MM.1S (cell line): Measurements from ENCODE around the gene LILRB1.

Experiments used
- DNase-seq: peaks from one replicate; pipeline ENCODE4 v3.0.0-alpha.2; 2015
- H2AFZ ChIP-seq: fragments of 300-600 bp; sonication (generic); 2 replicates; pipeline ENCODE4 v1.6.0; 2016; ENCODE audit warnings: antibody characterized with exemption, low read length
- H3F3A ChIP-seq: fragments of 300-600 bp; sonication (generic); 2 replicates; pipeline ENCODE4 v1.6.1; 2016; ENCODE audit warnings: mild to moderate bottlenecking, antibody characterized with exemption, low read length, moderate library complexity, mixed read lengths; ENCODE audit not compliant: insufficient read depth
- H3K27ac ChIP-seq: fragments of 300-600 bp; sonication (generic); 2 replicates; pipeline ENCODE4 v1.5.1; 2016; ENCODE audit warnings: mild to moderate bottlenecking, low read length
- H3K27me3 ChIP-seq: fragments of 300-600 bp; sonication (generic); replicated peaks from 2 replicates; pipeline ENCODE4 v1.6.0; 2016; ENCODE audit warnings: low read length; ENCODE audit not compliant: insufficient read depth
- H3K36me3 ChIP-seq: fragments of 300-600 bp; sonication (generic); replicated peaks from 2 replicates; pipeline ENCODE4 v1.6.1; 2016; ENCODE audit warnings: mild to moderate bottlenecking, low read length, mixed read lengths; ENCODE audit not compliant: insufficient read depth
- H3K4me1 ChIP-seq: fragments of 300-600 bp; sonication (generic); 2 replicates; pipeline ENCODE4 v1.6.1; 2016; ENCODE audit warnings: low read length, mixed read lengths
- H3K4me2 ChIP-seq: fragments of 300-600 bp; sonication (generic); 2 replicates; pipeline ENCODE4 v1.6.0; 2016; ENCODE audit warnings: low read depth, low read length
- H3K4me3 ChIP-seq: fragments of 300-600 bp; sonication (generic); 2 replicates; pipeline ENCODE4 v1.5.1; 2016; ENCODE audit warnings: low read length, mixed read lengths
- H3K79me2 ChIP-seq: fragments of 300-600 bp; sonication (generic); 2 replicates; pipeline ENCODE4 v1.6.1; 2016; ENCODE audit warnings: mixed run types, low read length, mixed read lengths
- H3K9ac ChIP-seq: fragments of 300-600 bp; sonication (generic); 2 replicates; pipeline ENCODE4 v1.6.1; 2016; ENCODE audit warnings: low read length, mixed read lengths
- H3K9me2 ChIP-seq: fragments of 300-600 bp; sonication (generic); replicated peaks from 2 replicates; pipeline ENCODE4 v1.6.1; 2016; ENCODE audit warnings: mild to moderate bottlenecking, low read length, mixed read lengths; ENCODE audit not compliant: insufficient read depth
- H3K9me3 ChIP-seq: fragments of 300-600 bp; sonication (generic); replicated peaks from 2 replicates; pipeline ENCODE4 v1.6.1; 2016; ENCODE audit warnings: mild to moderate bottlenecking, low read length, mixed read lengths; ENCODE audit not compliant: insufficient read depth
- H4K20me1 ChIP-seq: fragments of 300-600 bp; sonication (generic); 2 replicates; pipeline ENCODE4 v1.6.1; 2016; ENCODE audit warnings: mild to moderate bottlenecking, low read length, moderate library complexity, mixed read lengths; ENCODE audit not compliant: insufficient read depth
- EZH2 ChIP-seq: fragments of 300-600 bp; sonication (generic); optimal IDR thresholded peaks from 2 replicates; pipeline ENCODE3; 2017; ENCODE audit warnings: low read depth, mild to moderate bottlenecking, antibody characterized with exemption, low read length, mixed read lengths
- EZH2phosphoT487 ChIP-seq: fragments of 300-600 bp; sonication (generic); IDR thresholded peaks from 2 replicates; pipeline ENCODE4 v1.6.1; 2018; ENCODE audit warnings: antibody characterized with exemption, low read length
- TF ChIP-seq, protein P1 (sequence below): fragments of 300-600 bp; sonication (generic); IDR thresholded peaks from 2 replicates; pipeline ENCODE4 v1.5.1; 2016; ENCODE audit warnings: antibody characterized with exemption, low read length, mixed read lengths

LILRB1 gene

DNA sequence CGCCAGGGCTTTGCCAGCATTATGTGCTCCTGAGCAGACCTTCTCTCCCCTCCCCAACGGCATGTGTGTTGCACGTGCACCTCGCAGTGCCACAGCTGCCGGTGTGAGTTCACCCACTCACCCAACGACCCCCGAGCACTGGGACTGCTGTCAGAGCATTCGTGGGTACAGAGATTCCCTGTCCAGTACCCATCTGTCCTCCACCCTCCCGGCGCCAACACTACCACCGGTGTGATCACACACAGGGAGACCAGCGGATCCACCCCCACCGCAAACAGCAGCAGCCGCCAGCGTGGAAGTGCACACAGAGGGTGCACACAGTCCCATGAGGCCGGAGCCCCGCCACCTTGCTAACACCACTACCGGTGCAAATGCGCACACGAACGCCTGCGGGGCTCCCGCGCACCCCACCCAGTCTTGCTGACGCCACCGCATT is 20.9 kb upstream of the LILRB1 start:
- TF ChIP-seq EZH2phosphoT487 (no peak), EZH2 (no peak)
- TF ChIP-seq, protein P1, sequence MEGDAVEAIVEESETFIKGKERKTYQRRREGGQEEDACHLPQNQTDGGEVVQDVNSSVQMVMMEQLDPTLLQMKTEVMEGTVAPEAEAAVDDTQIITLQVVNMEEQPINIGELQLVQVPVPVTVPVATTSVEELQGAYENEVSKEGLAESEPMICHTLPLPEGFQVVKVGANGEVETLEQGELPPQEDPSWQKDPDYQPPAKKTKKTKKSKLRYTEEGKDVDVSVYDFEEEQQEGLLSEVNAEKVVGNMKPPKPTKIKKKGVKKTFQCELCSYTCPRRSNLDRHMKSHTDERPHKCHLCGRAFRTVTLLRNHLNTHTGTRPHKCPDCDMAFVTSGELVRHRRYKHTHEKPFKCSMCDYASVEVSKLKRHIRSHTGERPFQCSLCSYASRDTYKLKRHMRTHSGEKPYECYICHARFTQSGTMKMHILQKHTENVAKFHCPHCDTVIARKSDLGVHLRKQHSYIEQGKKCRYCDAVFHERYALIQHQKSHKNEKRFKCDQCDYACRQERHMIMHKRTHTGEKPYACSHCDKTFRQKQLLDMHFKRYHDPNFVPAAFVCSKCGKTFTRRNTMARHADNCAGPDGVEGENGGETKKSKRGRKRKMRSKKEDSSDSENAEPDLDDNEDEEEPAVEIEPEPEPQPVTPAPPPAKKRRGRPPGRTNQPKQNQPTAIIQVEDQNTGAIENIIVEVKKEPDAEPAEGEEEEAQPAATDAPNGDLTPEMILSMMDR = no peak
- Histone ChIP-seq H3K9me3 (no peaks in the 10 kb centered on the region), H4K20me1 (no peaks in the 10 kb centered on the region)

GRCh38 chr19:54612428-54612827 is 17.9 kb upstream of the LILRB1 start:
- Histone ChIP-seq H3K9me2 (no peaks in the 10 kb centered on the region), H2AFZ (no peak overlapping the region), H3F3A (no peaks in the 10 kb centered on the region), H3K79me2 (no peaks in the 10 kb centered on the region), H3K27me3 (peaks cover 81% of the 10 kb centered on the region), H3K9ac (no peak overlapping the region), H3K9me3 (no peaks in the 10 kb centered on the region), H3K27ac (no peak overlapping the region), H4K20me1 (no peaks in the 10 kb centered on the region), H3K4me1 (no peaks in the 10 kb centered on the region), H3K36me3 (no peaks in the 10 kb centered on the region), H3K4me2 (no peak overlapping the region), H3K4me3 (no peak overlapping the region)
- TF ChIP-seq EZH2phosphoT487 = no peak
- TF ChIP-seq, protein P1 = no peak
- DNase-seq = no peak

More for the DNA sequence above, 20.9 kb upstream of the LILRB1 start:
- Histone ChIP-seq H3K9me2 (no peaks in the 10 kb centered on the region), H3K4me2 (no peak overlapping the region), H3F3A (no peaks in the 10 kb centered on the region), H3K79me2 (no peaks in the 10 kb centered on the region), H3K27me3 (peaks cover 81% of the 10 kb centered on the region), H3K4me3 (no peak overlapping the region), H3K4me1 (no peaks in the 10 kb centered on the region), H2AFZ (no peak overlapping the region), H3K9ac (no peak overlapping the region), H3K27ac (no peak overlapping the region), H3K36me3 (no peaks in the 10 kb centered on the region)
- no peak for DNase-seq

DNA sequence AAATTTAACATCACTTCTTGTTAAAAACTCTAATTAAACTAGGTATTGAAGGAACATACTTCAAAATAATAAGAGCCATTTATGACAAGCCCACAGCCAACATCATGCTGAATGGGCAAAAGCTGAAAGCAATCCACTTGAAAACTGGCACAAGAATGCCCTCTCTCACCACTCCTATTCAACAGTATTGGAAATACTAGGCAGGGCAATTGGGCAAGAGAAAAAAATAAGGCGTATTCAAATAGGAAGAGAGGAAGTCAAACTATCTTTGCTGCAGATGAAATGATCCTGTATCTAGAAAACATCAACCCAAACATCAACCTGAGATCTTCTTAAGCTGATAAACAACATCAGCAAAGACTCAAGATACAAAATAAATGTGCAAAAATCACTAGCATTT is 15.6 kb upstream of the LILRB1 start:
- H3K4me2 ChIP-seq = no peak overlapping the region
- H2AFZ ChIP-seq = no peak overlapping the region
- no peak overlapping the region for H3K4me3 ChIP-seq
- H3K9me2 ChIP-seq = no peaks in the 10 kb centered on the region
- H3K27ac ChIP-seq = no peak overlapping the region
- no peaks in the 10 kb centered on the region for H3K4me1 ChIP-seq
- no peaks in the 10 kb centered on the region for H3K36me3 ChIP-seq
- no peak for TF ChIP-seq EZH2phosphoT487
- TF ChIP-seq, protein P1 = no peak
- no peak for TF ChIP-seq EZH2
- H4K20me1 ChIP-seq = no peaks in the 10 kb centered on the region
- H3K27me3 ChIP-seq = peaks cover 78% of the 10 kb centered on the region
- H3K79me2 ChIP-seq = no peaks in the 10 kb centered on the region
- no peaks in the 10 kb centered on the region for H3K9me3 ChIP-seq
- no peak for DNase-seq
- no peak overlapping the region for H3K9ac ChIP-seq
- H3F3A ChIP-seq = no peaks in the 10 kb centered on the region

DNA sequence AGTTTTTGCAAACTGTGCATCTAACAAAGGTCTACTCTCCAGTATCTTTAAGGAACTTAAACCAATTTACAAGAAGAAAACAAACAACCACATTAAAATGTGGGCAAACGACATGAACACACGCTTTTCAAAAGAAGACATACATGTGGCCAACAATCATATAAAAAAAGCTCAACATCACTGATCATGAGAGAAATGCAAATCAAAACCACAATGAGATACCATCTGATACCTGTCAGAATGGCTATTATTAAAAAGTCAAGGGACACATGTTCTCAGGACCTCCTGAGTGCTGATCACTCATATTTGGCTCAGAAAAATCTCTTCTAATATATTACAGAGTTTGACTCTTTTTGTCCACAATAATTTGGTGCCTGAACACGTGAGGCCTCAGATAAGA is 14.2 kb upstream of the LILRB1 start:
- Histone ChIP-seq H3K79me2 (no peaks in the 10 kb centered on the region), H3K4me1 (no peaks in the 10 kb centered on the region), H4K20me1 (no peaks in the 10 kb centered on the region), H3K9ac (no peak overlapping the region), H3K9me3 (no peaks in the 10 kb centered on the region), H3K4me3 (no peak overlapping the region), H3K27me3 (peaks cover 82% of the 10 kb centered on the region), H3K9me2 (no peaks in the 10 kb centered on the region), H3F3A (no peaks in the 10 kb centered on the region), H3K4me2 (no peak overlapping the region), H2AFZ (no peak overlapping the region), H3K36me3 (no peaks in the 10 kb centered on the region), H3K27ac (no peak overlapping the region)
- TF ChIP-seq EZH2 (no peak), EZH2phosphoT487 (no peak)
- TF ChIP-seq, protein P1 = no peak
- DNase-seq = no peak
